GM21529 (cell line): ENCODE data around the gene CFAP43.
A peak's percentile ranks its signal among the peaks of the same experiment; 100 is the strongest.

Experiments
- ATAC-seq: cut with Tn5 transposase; IDR thresholded peaks from one replicate; pipeline ENCODE4 v1.9.1; 2021; ENCODE audit not compliant: unreplicated experiment

The CFAP43 gene

DNA sequence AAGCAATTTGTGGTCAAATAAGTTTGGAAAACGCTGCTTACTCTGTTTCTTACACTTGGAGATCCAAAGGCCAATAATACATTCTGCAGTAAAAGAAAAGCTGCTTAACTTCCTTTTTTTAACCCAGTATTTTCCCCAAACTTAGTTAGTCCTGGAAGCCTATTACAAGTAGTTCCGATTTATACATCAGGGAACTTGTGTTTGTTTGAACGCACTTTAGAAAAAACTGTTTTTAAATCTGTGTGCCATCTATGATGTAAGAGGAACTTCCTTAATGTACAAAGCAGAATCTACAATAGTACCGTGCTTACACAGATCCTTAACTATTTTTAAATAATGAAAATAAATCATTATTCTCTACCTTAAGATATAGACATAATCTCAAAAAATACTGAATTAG, 87.2 kb downstream of the CFAP43 start:
- ATAC-seq = no peak

DNA sequence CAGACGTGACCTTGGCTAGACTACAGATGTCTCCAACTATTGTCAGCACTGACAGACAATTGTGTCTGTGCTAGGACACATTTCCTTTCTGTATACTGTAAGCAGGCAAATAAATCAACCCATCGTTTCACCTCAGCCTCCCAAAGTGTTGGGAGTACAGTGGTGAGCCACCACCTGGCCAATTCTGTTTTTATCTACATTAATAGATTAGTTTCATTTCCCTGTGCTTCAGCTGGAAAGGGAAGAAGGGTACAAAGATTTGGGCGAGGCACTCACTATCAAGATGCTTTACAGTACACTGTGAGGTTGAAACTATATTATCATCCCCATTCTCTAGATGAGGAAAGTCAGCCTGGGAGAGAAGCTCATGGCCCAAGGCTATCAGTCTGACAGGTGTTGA, 88.3 kb downstream of the CFAP43 start:
- ATAC-seq = no peak

DNA sequence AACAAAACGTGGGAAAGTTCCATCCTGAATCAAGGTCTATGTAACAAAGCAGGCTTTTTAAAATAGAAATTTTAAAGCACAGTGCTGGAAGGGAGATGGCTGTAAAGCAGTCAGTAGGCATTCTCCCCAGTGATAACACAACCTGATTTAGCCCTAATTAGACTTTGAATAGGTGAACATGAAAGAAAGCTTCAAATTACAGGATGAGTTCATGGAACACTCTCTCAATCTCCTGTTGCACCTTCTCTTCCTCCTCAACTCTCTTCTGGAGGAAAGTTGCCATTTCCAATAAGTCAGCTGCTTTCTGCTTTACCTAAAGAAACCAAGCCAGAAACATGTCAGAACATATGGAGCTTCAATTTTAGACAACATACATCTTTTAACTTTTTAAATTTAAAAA, 90.1 kb downstream of the CFAP43 start:
- no peak for ATAC-seq

DNA sequence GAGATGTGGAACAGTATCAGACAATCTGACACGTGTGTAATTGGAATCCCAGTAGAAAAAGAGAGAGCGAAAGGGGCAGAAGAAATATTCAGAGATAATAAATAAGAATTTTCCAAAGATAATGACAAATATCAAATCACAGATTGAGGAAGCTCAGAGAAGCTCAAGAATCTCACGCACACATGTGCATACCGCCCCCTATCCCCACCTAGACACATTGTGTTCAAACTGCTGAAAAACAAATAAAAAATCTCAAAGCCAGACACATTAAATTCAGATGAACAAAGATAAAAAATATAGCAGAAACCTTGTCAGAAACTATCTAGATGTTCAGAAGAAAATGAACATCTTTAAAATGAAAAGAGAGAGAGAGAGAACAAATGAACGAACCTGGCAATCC, 92.9 kb downstream of the CFAP43 start:
- no peak for ATAC-seq

DNA sequence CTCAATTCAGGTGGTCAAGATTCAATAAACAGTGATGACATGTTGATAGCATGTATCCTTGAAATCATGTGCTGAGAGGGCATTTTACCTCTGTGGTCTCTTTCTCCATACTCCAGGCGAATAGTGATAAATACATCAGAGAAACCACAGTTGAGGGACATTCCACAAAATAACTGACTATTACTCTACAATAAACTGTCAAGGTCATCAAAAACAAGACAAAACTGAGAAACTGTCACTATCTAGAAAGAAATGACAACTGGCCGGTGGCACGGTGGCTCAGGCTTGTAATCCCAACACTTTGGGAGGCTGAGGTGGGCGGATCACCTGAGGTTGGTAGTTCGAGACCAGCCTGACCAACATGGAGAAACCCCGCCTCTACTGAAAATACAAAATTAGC, 94.0 kb downstream of the CFAP43 start:
- no peak for ATAC-seq

DNA sequence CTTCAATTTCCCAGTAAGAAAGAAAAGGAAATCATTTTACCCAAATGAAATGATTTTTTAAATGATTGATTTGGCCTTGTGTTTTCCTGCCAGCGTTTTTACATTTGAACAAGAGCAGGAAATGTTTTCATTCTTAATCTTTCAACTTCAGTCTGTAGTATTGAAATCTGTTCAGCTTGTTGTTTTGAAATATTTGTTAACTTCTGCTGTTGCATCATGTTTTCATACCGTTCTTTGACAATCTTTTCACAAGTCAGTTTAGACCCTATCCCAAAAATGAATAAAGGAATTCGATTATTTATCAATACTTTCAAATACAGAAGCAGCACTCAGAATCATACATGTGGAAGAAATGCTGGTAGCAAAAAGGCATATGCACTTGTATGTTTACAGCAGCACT, 102.1 kb downstream of the CFAP43 start:
- no peak for ATAC-seq

DNA sequence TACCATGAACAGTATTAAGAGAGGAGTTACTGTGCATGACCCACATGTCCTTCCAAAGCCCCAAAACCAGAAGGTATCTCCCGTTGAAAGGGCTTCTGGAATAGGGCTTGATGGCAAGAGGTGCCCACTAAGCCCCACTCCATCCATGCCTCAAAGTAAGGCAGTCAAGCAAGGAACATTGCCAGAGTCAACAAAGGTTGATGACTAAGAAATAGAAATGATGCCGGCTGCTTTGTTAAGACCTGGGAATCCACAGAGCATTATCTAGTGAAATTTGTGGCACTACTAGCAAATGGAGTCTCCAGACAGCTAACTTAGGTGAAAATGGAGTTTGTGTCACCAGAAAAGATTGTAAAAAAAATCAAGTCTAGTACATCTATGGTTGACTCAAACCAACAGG, 104.0 kb downstream of the CFAP43 start:
- no peak for ATAC-seq

DNA sequence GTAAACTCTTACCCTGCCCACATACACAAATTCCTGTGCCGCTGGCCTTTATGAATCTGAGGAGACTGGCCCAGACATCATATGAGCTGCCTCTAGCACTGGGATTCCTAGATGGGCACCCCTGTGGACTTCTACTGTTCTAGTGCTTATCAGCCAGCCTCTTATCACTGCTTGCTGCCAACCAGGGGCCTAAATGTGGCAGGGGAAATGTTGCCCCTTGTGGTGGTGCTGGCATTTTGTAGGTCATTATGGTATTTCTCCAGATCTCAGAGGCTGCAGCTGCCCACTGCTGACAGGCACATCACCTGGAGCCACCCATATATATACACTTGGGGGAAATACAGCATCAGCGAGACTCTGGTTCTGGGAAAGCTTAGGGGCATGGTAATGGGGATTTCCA, 104.8 kb downstream of the CFAP43 start:
- ATAC-seq = no peak

DNA sequence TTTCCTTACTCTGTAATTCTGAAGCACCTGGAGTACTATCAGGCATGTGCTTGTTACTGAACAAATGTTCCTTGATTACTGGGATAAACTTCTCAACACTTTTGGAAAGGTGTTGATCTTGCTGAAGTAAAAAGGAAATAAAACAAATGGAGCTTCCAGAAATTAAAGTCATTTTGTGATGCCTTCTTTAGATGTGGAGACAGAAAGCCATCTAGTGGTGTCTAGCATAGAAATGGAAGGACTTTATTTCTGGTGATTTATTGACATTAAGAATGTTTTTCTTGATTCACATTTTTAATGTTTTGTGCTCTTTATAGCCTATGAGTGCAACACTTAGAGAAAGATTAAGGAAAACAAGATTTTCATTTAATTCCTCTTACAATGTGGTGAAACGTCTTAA, 108.8 kb downstream of the CFAP43 start:
- no peak for ATAC-seq

DNA sequence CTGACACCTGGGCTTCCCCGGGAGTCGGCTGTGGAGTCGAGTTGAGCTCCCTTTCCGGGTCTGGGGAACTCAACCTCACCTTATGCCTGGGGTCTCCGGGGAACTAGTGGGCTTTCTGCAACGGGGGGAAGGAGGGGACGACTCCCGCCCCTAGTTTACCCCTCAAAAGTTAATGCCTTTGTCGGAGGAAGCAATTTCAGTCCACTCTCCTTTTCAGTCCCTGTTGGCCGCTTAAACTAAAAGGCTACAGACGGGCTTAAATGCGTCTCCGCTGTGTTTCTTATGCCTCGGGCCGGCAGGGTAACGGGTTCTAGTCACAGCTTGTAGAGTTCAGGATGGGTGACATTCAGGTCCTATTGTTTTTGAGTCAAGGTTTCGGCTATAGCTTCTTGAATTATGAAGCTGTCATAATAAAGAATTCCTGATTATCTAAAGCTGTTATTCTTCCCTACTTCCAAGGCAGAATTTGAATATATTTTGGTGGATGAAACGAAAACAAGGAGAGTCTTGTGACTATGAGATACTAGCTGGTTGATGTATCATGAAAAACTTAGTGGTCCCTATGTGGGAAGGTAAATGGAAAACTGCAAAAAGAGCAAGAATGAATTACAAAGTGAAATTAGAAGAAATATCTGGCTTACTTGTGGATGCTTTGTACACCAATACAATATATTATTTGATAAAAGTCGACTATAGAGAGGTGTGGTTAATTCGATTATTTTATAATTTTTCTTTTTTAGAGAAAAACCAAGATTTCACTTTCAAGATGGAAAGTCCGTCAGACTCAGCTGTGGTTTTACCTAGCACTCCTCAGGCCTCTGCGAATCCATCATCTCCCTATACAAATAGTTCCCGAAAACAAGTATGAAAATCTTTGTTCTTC, 109.7 kb downstream of the CFAP43 start:
- peak; percentile 6 for ATAC-seq

DNA sequence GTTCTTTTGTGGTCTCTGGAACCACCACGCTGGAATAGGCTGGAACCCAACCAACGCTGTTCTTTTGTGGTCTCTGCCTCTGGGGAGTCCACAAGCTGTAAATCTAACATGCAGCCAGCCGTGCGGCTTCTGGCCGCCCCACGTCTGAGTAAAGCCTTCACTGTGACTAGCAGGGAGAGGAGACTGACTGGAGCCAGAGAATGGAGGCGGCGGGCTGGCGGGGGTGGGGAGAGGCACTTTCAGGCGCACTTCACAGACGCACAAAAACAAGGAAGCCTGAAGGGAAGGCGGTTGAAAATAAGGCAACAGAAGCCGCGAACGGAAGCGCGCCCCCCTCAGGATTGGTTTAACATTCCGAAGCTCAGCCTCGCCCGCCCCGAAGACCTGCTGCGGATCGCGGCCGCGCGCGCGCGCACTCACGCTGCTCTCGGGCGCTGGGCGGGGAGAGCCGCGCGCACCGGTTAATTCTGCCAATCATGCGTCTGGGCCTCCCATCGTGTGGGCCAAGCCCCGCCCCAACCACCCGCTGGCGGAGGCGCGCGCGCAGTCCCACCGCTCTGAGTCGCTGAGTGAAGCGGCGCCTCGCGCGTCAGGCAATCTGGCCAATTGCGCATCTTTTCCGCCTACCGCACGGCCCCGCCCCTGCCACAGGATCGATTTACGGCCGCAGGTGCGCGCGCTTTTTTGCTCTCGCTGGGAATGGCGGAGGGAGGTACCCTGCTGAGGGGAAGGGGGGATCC, 110.5 kb downstream of the CFAP43 start, which contains the start of gene SFR1:
Gene SFR1, plus strand, starts transcription at position 687 of the 740 bp plus-strand sequence. Its CDS starts 13 bp downstream, at position 700.
- ATAC-seq = peak; percentile 84

DNA sequence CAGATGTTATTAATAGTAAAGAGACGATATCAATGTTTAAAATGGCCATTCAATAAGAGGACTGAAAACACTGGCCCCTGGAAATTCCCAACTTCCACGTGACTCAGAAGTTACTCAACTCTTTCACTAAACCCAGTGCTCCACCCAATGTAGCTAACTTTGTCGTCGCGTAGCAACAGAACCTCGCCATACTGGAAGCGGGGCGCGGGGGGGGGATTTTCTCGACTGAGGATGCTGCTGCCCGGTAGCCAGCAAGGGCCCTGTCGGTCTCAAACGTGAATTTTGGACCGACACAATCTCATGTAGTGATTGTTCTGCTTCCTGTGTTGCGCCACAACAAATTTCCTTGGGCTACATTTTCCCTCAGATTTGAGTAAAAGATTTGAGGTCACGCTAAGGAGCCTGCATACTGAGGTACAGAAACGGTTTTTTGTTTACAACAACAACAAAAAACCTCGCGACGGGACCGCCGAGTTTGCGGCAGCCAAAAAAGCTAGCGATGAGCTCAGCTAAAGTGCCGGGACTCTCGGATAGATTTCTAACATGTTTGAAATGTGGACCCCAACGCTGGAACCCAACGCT, 111.2 kb downstream of the CFAP43 start:
- ATAC-seq = peak; percentile 32

DNA sequence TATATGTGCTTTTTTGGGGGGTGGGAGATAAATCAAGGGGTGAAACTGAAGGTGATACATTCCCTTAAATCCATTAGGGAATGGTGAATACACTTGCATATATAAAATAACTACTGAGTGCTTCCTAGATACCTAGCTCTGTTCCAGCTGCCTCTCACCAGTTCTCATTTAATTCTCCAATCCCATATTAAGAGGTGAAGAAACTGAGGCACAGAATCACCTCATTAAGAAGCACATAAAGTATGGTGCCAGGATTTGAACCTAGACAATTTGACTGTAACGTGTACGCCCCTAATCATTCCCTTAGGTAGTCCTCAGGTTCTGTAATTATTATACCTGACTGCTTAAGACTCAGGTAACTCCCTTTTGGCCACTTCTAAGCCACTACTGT, 111.7 kb downstream of the CFAP43 start:
- ATAC-seq = no peak

DNA sequence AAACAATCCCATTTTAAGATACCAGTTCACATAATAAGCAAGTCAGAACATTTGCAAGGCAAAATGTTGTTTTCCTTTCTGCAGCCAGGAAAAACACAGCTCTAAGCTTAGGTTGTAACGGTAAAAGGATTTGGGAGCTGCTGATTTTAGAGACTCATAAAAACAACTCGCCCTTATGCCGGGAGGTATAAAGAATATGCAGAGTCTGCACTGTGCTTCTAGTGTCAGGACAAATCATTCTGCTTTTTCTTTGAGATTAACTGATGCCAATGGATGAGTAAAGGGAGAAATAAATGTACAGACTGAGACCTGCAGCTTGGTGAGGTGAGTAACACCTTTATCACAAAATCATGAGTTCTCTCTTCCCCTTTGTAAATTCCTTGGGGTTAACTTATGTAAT, 112.2 kb downstream of the CFAP43 start:
- ATAC-seq = no peak

DNA sequence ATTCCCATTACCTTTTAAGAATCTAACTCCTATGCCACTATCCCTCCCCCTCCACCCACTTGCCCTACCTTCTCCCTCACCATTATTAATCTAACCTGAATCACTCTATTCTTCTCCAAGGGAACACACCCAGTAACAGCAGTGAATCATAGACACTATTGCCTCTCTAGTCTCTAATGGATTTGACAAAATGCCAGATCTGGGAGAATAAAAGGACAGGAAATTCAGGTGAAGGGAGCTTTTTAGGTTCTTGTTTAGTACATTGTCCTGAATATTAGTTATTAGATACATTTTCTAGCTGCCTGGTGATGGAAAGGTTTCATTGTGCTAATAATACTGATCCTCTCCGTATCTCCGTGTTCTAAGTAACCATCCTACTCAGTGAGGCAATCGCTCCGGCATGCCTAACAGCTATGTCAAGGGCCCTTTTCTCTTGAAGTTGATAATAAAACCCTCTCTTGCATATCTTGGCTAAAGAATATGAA, 114.3 kb downstream of the CFAP43 start:
- no peak for ATAC-seq

DNA sequence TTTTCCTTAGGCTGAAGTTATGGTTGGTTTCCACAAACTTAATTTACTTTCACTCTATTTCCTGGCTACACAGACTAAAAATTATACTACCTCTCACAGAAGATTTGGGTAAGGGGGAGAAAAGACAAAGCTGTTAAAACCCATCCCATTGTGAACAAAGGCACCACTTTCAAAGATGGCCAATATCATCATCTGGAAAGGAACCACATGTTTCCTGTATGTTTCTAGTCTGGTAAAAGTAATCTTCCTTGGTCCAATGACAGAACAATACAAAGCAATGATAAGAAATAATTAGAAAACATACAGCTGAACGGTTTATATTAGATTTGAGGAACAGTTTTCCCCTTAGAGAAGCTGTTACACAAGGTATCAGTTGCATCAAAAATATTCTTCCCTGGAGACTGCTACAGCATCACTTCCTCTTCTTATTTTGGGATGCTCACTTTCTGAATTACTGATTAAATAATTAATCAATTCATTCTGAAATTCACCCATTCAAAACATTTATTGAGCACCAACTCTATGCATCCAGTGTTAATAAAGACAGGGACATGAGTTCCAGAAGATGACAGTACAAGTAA, 118.7 kb downstream of the CFAP43 start:
- ATAC-seq = no peak

DNA sequence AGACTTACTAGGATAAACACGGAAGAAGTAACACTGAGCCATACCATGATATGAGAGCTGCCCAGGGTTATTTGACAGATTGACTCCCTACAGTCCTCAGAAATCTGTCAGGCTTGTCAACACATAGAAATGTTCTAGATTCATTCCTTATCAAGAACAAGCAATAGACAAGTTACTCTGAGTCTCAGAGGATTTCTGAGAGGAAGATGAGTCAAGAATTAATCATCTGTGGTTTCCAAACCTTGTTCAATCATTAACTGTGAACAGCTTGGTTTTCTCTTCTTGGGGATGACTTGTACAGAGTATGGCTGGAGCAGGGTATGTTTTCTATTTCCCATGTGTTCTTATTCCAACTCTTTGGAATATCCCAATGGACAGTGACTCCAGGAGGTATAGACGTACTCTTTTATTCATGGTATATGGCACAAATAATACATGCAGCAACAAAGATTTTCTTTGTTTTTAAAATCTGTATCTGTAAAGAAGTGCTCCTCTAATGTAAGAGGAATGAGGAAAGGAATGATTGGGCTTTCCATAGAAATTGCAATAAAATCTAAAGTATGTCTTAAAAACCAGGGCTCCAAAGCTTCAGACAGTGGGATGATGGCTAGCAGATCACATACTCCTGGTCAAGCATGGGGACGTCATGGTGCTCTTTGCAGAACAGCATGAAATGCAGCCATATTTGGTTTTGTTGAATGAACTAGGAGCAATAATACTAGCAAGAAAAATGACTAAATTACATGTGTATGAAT, 122.1 kb downstream of the CFAP43 start:
- peak; percentile 86 for ATAC-seq

DNA sequence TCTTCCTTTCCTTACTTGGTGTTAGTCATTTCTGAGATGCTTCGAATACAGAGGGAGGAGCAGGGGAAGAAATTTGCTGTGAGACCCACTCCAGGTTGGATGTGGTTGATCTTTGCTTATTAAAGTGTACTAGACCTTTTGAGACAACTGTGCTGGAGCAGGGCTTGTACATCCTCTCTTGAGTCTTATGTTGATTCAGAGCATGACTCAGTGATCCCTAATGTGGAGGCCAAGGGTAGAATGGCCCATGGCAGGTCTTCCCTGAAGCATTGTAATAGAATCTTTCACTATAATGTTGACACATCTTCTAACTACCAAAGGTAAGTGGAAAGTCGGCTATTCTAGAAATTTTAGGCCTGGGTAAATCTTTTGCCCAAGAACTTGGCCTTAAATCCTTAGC, 127.2 kb downstream of the CFAP43 start:
- no peak for ATAC-seq

DNA sequence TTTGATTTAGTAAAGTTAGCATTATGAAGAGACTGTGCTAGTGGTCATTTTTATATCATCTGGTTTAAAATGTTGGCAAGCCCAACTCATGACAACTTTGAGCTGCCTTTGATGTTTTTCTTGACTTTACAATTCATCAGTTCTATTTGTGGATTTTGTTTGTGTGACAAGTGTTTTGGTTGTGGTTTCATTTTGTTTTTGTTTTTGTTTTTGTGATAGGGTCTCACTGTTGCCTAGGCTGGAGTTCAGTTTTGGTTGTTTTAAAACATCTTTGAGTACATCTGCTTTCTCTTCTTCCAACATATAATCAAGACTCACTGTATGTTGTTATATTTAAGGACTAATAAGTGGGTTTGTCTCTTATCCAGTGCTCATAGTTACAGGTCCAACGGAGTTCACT, 127.7 kb downstream of the CFAP43 start:
- no peak for ATAC-seq

DNA sequence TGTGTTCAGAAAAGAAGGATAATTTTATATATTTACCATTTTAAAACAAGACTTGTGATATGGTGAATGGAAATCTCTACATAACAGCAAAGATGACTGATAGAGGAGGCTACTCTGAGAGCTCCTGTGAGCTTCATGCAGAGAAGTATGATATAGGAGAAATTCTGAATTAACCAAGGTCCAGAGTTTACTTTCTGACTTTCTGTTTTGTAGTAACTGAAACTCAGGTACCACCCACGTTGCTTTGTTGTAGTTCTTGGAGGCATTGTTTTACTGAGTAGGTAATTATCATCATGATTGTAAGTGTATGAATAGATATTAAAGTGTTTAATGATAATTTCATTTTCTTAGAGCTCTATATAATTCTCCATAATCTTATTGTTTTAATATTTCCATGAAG, 128.2 kb downstream of the CFAP43 start:
- no peak for ATAC-seq

DNA sequence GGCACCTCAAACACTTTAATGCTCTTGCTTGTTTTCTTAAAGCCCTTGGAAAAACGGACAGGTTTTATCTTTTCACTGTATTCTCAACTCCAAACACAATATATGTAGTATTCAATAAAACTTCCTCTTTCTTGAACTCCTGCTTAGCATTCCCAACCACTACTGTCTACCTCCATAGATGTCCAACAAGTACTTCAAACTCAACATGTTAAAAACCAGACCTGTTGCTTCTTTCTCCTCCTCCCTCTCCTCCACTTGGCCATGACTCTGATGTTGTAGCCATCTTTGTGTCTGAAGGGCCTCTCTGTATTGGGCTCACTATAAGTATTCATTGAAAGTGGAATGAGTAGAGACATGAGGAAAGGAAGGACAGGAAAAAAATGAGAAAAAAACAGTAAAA, 130.3 kb downstream of the CFAP43 start:
- ATAC-seq = no peak
